OCI-M1 (cell line): ENCODE measurements around the gene MAD1L1.
"Not testable (repeated sequence)": the region's sequence is repeated elsewhere in the genome, so short reads cannot be mapped to it uniquely, and the experiment has no call there.

Source experiments
- DNase-seq: peaks from one replicate; lab custom pipeline; 2025; lab: John Stamatoyannopoulos, UW

MAD1L1 gene

DNA sequence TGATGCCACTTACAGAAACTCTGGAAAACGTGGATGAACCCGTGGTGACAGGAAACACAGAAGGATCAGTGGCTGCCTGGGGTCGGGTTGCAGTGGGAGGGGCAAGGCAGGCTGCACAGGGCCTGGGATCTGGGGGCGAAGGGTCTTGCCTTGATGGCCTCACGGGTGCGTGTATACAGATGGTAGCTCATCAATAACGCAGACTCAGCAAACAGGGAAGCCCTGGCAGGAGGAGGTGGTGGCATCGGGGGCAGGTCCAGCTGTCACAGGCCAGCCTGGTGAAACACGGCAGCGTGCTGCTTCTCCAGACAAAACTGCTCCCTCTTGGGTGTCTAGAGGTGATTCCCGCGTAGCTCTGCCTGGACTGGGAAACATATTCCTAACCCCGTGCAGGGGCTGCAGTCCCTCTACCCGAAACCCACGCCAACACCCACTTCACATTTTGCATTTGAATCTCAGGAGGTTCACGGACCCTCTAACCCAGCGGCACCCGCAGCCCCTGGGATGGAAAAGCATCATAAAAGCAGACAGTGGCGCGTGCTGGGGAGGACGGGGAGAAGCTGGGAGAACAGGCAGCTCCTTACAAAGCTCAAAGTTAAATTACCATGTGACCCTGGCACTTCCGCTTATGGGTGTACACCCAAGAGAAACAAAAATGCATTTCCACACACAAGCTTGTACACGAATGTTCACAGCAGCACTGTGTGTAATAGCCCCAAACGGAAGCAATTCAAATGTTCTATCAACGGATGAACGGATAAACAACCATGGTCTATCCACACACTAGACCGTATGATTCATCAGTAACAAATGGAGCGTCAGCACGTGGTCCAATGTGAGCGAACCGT is 394.8 kb downstream of the MAD1L1 start:
- not testable (repeated sequence) for DNase-seq

DNA sequence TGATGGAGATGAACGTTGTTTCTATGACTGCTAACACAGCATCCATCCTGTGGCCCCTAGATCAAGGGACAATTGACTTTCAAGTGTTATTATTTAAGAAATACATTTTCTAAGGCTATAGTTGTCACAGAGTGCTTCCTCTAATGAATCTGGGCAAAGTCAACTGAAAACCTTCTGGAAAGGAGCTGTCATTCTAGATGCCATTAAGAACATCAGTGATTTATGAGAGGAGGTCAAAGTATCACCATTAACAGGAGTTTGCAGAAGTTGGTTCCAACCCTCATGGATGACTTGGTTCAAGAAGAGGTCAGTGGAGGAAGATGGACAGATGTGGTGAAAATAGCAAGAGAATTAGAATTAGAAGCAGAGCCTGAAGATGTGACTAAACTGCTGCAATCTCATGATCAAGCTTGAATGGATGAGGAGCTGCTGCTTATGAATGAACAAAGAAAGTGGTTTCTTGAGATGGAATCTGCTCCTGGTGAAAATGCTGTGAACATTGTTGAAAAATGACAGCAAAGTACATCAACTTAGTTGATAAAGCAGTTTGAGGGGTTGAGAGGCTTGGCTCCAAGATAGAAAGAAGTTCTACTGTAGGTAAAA is 400.7 kb downstream of the MAD1L1 start:
- not testable (repeated sequence) for DNase-seq

DNA sequence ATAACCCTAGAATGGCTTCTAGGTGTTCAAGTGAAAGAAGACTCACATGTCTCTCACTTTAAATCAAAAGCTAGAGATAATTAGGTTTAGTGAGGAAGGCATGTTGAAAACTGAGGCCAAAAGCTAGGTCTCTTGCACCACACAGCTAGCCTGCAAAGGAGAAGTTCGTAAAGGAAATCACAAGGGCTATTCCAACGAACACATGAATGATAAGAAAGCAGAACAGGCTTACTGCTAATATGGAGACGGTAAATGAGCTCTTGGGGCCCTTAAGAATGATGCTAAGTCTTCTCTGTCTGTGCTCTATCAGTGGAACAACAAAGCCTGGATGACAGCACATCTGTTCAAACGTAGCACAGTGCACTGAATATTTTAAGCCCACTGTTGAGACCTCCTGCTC is 401.3 kb downstream of the MAD1L1 start:
- DNase-seq = not testable (repeated sequence)

DNA sequence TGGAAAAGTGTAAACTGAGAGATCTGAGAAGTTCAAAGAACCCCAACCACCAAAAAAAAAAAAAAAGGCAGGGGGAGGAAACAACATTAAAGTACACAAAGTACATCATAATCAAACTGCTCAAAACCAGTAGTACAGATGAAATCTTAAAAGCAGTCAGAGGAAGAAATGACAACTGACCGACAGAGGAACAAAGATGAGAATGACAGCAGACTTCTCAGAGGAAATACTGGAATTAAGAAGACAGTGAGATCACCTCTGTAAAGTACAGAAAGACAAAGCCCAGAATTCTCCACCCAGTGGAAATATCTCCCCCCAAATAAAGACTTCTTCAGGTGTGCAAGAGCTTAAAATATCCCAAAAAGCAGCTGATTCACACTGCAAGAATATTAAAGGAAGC is 403.1 kb downstream of the MAD1L1 start:
- DNase-seq = not testable (repeated sequence)

DNA sequence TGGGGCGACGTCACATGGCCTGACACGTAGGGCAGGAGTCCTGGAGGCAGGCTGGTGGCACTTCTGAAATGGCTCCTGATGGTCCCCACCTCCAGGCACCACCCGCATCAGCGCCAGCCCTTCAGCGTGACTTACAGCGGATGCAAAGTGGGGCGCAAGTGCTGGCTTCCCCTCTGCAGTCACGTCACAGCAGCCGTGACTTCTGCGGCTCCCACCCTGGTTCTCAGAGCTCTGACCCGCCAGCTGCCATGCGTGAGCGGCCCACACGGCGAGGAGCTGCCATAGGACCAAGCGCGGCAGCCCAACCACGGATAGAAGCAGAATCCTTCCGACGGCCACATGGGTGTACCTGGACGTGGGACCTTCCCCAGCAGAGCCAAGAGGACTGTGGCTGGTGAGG is 403.6 kb downstream of the MAD1L1 start:
- no peak for DNase-seq

DNA sequence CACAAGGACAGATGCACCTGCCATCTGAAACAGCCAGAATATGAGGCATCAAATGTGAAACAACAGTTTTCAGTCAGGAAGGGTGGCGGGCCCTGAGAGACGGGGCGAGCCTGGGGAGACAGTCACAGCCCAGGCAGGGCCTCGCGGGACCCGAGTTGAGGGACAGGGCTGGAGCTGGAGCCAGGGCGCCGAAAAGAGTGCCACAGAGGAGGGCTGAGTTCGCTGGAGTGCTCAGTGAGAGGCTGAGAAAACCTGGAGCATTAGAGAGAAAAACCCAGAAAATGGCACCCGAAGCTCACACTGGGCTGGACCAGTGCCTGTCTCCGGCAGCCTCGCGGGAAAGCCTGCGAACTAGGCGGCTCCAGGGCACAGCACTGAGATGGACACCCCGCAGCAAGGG is 404.6 kb downstream of the MAD1L1 start:
- DNase-seq = not testable (repeated sequence)

DNA sequence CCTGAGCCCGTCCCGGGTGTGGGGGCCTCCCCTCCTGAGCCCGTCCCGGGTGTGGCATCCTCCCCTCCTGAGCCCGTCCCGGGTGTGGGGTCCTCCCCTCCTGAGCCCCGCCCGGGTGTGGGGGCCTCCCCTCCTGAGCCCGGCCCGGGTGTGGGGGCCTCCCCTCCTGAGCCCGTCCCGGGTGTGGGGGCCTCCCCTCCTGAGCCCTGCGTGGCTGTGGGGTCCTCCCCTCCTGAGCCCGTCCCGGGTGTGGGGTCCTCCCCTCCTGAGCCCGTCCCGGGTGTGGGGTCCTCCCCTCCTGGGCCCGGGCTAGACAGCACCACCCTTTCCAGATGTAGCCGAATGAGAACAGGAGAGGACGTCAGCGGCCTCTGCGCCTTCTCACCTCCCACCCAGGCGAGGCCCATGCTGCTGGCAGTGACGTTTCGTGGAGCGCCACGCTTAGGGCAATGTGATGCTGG is 405.2 kb downstream of the MAD1L1 start:
- not testable (repeated sequence) for DNase-seq

DNA sequence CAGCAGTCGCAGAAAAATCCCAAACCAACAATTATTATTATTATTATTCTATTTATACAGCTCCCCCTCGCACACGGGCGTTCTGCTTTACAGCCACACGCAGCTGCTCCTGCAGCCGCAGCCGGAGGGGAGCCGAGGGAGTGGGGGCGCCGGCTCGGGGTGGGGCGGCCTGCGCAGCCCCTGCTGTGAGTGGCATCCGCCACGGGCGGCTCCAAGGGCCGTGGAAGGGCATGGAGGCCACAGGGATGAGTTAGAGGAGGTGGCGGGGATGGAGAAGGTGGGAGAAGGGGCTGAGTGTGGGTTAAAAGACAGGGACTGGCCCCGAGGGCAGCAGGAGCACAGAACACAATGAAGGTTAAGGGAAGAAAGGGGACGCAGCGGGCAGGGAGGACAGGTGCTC is 405.8 kb downstream of the MAD1L1 start:
- not testable (repeated sequence) for DNase-seq

DNA sequence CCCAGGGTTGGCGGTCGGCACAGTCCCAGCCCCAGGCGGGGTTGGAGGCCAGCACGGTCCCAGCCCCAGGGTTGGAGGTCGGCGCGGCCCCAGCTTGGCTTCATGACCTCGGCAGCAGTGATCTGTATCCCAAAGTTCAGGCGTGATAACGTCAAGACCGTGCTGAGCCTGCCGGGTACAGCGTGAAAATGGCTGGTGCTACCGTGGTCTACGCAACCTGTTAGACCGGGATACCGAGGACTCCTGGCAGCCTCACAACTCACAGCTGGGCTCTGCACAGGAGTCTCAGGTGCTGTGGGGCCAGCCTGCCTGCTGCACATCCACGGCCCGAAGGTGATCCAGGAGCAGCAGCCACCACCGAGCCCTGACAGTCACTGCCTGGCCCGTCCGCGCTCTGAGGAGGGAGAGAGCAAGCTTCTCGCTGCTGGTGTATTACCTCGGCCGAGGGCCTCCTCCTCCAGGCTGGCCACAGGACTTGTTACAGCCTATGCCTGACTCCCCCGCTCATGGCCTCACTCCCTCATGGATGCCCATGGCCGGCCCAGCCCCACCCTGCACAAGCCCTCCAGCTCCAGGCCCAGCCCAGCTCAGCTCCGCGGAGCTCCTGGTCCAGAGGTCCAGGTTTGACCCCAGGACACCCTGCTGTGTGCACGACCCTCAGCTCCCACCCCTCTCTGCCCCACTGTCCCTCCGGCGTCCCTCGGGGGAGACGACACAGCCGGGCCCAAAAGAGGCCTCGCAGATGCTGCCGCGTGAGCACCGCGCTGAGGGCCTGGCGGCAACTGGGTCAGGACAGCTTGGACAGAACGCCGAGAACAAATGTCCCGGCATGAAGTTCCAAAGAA is 406.6 kb downstream of the MAD1L1 start:
- no peak for DNase-seq

DNA sequence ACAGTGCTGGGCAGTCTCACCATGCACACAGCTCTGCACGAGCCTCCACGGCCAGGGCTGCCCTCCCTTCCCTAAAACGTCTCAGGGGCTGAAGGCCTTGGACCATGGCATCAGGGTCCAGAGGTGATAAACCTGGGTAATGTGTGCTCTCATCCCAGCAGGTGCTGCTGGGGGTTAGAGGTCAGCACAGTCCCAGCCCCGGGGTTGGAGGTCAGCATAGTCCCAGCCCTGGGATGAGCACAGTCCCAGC is 407.2 kb downstream of the MAD1L1 start:
- not testable (repeated sequence) for DNase-seq

DNA sequence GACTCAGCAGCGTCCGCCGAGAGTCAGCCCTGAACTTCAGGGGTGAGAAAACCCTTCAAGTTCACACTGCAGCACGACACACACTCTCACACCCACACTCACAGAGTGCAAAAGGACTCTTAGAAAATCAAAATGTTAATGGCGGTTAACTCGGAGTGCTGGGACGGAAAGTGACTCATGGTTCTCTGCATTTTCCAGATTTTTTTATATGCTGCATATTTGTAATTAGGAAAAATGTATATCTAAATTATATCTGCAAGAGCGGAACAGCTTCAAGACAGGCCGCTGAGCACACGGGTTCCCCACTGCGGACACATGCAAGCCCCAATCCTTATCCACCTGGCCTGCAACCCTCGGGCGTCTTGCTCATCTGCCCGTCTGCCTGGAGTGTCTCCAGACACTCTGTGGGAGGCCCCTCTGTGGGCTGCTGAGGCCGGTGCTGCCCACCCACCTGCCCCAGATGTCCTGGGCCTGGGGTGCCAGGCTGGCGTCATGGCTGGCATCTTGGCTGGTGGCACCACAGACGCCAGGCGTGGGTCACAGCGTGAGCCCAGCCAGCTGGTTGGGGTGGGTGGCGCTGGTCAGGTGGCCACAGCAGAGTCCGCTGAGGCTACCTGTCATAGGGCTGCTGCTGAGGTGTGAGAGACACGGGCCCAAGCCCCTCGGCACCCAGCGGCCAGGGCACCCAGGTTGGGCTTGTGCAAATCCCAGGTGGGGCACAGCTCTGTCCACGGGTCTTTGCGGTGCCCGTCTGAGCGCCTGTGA is 407.7 kb downstream of the MAD1L1 start:
- not testable (repeated sequence) for DNase-seq

DNA sequence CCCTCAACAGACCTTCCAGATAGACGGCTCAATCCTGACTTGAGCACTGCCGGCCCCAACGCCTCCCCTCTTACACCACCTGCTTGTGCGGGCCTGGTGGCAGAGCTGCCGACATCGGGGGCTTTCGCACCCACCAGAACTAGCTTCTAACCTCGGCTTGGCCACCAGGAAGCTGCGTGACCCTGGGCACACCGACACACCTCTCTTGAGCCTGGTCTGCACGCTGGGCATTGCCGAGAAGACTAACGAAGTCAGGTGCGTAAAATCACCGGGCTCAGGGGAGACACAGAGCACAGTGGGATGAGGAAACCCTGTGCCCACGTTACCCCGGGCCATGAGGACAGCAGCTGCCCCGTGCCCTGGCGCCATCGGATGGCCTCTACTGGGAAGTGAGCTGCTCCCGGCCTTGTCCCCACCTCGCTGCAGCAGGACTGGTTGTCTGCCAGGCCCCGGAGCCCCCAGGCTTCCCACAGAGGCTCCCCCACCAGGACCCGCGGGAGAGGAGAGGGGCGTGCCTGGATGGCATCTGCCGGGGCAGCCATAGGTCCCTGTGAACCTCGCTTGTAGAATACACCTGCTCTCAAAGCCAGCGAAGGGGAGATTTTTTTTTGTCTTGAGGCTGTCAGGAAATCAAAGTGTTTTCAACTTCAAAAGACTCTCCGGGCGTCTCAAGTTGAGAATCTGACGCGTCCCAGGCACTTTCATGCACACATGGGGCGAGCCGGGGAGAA is 408.4 kb downstream of the MAD1L1 start:
- not testable (repeated sequence) for DNase-seq

DNA sequence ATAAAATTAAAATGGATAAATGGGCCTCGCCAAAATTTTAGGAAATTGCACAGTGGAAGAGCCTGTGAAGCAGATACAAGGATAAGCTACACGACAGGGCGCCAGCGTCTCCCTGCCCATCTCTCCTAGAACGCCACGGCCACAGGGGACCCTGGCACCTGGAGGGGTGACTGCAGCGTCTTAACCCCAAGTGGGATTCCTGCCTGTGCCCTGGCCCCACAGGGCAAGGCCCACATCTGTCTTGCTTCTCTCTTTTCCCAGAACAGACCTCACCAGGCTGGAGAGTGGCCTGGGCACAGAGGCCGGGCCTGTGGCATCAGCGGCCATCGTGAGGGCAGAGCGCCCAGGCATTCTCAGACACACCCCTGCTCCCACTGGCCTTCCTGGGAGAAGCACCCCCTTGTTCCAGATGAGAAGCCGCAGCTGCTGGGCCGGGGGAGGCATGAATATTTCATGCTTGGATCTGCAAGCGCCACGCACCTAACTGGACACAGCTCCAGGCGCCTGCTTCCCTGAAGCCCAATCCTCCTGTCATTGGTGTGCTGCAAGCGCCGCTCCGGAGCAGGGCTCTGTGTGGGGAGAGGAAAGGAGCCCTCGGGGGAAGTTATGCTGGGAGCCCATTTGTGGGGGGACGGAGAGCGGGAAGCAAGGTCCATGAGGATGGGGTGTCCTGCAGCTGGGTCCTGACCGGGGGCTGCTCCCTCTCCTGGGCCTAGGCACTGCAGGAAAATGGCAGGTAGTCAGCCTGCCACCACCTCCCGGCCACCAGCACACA is 409.2 kb downstream of the MAD1L1 start:
- no peak for DNase-seq

DNA sequence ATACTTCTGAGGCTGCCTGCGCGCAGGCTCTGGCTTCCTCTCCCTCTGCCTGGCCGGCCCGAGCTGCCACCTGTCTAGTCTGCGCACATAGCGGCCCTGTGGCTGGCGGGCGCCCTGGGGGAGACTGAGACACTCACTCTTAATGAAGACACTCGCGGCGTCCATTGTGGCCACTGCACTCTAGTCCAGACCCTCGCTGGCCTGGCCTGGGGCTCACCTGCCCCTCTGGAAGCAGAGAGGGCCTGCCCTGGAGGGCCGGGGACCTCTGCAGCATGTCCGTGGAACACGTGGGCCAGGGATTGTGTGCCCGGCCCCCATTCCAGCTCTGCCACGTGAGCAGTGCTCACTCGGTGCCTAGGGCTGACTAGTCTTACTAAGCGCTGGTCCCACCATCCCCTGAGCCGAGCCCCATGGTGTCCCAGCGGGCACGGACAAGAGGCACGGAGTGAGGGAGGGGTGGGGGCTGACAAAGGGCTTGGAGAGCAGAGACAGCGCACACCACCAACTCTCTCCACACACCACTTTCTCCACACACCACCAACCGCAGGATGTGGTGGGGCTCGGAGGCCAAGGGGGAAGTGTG is 413.4 kb downstream of the MAD1L1 start:
- no peak for DNase-seq

DNA sequence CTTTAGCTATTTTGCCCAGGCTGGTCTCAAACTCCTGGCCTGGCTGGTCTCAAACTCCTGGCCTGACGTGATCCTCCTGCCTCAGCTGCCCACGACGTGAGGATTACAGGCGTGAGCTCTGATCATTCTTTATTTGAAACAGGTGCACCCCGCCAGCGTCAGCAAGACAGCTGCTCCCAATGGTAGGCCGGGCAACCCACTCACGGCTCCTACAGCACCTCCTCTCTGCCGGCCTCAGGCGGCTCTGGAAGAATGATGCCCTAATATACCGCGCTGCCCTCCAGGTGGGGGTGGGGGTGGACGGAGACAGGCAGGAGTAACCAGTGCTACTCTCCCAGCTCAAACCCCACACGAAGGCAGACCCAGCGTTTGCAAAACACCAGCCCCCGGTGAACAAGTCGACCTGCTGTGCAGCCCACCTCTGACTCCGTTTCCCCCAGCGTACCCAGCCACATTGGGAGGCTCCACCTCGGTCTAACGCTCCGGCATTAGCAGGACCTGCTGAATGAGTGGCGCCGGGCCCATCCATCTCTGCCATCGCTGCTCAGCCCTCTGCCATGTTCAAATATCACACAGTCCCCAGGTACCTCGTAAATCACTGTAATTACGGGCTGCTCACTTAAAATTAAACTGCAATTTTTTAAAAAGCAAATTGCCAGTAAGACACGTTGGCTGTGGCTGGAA is 414.0 kb downstream of the MAD1L1 start:
- no peak for DNase-seq

DNA sequence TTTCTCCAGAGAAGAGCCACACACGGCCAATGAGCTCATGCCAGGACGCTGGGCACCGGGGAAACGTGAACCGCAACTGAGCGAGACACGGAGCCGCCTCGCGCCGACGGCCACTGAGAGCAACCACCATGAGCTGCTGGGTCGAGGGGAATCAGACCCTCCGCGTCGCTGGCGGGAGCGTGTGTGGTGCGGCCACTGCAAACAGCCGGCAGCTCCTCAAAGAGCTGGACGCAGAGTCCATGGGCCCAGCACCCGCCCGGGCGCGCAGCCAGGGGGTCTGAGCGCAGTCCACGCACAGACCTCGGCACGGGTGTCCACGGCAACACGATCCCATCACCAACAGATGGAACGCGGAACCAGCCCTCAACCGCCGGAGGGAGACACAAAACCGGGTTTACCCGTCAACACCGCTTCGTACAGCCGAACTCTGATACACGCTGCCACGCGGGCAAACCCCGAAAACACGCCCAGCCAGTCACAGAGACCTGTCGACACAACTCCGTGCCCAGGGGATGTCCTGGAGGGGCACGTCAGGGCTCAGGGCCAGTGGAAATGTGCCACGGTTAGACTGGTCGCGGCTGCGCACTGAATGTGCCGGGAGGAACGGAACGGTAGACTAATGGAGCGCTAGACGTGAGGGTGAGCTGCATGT is 415.6 kb downstream of the MAD1L1 start:
- no peak for DNase-seq

DNA sequence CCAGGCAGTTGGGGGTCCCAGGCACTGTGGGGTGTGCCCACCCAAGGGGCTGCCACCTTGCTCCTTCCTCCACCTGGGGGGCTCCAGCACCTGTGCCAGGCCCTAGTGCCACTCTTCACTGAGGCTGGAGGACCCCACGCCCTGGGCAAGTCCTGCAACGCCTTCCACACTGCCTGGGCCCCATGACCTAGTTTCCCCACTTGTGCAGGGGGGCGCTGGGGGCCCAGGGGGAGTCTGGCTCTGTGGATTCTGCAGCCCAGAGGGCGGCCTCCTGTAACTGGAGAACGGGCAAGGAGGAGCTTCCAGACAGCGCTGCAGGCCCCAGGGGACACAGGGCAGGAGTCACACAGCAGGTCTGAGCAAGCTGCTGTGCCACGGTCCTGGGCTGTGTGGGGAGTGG is 416.3 kb downstream of the MAD1L1 start:
- not testable (repeated sequence) for DNase-seq

DNA sequence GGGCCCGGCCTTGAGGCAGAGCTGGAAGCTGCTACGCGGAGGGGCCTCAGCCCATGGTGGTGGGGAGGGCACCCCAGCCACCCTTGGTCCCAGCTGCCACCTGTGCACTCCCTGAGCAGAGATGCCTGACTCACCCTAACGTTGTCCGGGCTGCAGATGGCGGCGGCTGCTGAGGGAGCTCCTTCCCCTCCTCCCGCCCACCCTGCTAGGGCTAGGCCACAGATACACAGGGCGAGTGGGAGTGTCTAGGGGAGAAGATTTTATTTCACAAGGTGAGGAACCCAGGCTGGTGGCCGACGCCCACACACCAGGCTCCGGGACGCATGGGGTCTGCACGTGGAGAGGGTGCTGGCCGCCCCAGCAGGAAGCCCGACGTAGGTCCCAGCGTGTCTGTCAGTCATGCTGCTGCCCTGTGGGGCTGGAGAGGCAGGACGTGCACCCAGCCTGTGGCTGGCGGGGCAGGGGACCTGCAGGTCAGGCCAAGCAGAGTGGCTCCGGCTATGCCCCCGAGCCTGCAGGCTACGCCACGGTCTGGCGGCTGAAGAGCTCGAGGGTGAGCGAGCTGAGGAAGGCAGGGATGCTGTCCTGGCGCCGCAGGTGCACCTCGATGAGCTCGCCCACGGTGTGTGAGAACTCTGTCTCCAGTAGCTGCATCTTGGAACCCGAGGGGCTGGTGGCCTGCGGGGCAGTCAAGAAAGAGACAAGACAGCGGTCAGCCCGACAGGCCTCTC is 417.0 kb downstream of the MAD1L1 start:
- DNase-seq = not testable (repeated sequence)
